ENCODE data around the gene LSAMP.

LSAMP gene

DNA sequence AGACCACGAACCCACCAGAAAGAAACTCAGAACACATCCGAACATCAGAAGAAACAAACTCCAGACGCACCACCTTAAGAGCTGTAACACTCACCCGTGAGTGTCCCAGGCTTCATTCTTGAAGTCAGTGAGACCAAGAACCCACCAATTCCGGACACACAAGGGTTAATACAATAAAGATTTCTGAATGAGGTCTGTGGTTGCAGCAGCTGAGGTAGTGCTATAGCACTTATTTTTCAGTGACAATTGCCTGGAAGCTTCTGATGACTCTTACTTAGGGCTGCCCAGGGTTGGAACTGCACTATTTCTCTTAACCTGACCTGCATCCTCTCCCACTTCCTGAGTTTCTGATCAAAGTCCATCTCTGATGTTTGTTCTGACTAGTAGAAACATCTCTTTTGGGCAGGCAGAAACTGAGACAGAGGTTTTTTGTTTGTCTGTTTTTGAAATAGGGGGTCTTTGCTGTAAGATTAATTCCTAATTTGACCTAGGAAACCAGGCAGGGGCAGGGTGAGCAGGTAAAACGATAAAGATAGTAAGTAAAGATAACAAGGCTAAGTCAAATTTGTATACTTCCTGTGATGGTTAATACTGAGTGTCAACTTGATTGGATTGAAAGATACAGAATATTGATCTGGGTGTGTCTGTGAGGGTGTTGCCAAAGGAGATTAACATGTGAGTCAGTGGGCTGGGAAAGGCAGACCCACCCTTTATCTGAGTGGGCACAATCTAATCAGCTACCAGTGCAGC is 652.9 kb downstream of the LSAMP start:
- TF ChIP-seq, protein P1, sequence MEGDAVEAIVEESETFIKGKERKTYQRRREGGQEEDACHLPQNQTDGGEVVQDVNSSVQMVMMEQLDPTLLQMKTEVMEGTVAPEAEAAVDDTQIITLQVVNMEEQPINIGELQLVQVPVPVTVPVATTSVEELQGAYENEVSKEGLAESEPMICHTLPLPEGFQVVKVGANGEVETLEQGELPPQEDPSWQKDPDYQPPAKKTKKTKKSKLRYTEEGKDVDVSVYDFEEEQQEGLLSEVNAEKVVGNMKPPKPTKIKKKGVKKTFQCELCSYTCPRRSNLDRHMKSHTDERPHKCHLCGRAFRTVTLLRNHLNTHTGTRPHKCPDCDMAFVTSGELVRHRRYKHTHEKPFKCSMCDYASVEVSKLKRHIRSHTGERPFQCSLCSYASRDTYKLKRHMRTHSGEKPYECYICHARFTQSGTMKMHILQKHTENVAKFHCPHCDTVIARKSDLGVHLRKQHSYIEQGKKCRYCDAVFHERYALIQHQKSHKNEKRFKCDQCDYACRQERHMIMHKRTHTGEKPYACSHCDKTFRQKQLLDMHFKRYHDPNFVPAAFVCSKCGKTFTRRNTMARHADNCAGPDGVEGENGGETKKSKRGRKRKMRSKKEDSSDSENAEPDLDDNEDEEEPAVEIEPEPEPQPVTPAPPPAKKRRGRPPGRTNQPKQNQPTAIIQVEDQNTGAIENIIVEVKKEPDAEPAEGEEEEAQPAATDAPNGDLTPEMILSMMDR (IDR thresholded peaks at IDR 0.05): no peak

DNA sequence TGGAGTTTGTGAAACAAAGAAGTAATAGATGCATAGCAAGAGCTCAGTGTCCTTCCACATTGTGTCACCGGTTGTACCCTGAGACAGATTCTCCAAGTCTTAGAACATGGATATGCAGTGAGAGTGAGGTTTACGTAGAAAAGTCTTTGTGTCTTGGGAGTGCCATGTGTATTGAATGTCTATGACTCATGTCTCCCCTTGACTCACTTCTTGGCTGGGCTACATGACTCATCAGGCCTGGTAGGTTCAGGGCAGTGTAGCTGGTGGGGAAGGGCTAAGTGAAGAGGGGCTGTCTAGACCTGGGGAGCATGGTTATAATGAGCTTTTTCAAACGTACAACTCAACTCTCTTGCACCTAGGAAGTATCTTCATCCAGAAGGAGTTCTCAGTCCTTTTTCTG is 654.5 kb downstream of the LSAMP start:
- TF ChIP-seq, protein P1 (IDR thresholded peaks at IDR 0.05): no peak

DNA sequence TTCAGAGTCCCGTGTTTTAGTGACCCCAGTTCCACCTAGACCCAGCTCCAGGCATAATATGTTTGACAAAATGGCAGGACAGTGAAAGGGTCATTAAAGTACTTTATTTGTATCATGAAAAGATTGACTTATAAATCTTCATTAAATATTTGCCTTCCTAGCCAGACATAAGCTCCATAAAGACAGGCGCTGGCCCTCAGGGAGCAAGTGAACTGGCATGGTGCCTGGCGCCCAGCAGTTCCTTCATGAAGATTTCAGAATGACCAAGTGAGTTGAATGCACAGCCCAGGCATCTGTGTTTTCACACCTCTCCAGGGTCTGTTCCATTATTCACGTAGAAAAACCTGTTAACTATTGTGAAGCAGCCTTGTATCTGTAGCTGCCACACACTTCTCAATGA is 655.8 kb downstream of the LSAMP start:
- TF ChIP-seq, protein P1 (IDR thresholded peaks at IDR 0.05): no peak

DNA sequence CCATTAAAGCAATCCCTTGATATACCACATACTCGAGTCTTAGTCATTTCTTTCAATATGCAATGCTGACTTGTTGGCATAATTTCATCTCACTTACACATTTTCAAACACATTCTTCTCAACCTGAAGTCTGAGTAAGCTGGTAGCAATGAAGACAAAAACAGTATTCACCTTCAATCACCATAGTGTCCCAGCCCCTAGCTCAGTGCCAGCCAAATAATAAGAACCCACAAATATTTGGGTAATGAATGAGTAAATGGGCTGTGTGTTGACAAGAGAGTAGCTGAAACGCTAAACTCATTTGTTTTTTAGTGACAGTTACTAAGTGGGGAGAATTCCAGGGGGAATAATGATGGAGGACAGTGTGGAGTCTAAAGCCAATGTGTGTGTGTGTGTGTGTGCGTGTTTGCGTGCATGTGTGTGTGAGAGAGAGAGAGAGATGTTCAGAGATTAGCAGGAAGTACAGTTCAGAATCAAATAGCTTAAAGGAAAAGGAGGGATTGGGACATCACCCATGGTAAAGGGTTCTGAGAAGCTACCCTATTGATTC is 656.3 kb downstream of the LSAMP start:
- TF ChIP-seq, protein P1 (IDR thresholded peaks at IDR 0.05): no peak

DNA sequence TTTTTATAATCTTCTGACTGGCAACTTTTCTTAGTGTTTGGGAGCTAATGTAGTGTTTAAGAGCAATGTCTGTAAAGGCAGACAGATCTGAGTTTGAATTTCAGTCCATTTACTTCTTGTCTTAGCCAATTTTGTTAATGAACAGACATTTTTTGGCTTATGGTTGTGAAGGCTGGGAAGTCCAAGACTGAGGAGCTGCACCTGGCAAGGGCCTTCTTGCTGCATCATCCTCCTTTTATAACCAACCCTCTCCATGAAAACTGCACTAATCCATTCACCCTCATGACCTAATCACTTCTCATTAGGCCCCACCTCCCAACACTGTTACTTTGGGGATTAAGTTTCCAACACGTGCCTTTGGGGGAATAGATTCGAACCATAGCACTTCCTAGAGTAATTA is 657.5 kb downstream of the LSAMP start:
- TF ChIP-seq, protein P1 (IDR thresholded peaks at IDR 0.05): no peak

DNA sequence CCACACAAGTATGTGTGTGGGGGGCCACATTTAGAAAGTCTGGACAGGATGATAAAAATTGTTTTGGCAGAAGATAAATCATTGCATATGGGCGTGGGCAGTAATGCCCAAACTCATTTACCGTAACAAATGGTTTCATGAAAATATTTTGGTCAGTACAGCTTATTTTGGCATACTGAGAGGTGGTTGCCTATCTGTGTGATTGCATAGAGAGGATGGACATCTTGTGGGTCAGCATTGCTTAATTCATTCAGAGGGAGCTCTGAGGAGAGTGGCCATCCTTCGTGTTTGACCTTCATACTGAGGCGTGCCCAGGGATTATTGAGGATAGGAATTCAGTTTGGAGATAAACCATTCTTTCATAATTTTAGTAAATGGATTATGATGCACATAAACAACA is 659.5 kb downstream of the LSAMP start:
- TF ChIP-seq, protein P1 (IDR thresholded peaks at IDR 0.05): no peak

DNA sequence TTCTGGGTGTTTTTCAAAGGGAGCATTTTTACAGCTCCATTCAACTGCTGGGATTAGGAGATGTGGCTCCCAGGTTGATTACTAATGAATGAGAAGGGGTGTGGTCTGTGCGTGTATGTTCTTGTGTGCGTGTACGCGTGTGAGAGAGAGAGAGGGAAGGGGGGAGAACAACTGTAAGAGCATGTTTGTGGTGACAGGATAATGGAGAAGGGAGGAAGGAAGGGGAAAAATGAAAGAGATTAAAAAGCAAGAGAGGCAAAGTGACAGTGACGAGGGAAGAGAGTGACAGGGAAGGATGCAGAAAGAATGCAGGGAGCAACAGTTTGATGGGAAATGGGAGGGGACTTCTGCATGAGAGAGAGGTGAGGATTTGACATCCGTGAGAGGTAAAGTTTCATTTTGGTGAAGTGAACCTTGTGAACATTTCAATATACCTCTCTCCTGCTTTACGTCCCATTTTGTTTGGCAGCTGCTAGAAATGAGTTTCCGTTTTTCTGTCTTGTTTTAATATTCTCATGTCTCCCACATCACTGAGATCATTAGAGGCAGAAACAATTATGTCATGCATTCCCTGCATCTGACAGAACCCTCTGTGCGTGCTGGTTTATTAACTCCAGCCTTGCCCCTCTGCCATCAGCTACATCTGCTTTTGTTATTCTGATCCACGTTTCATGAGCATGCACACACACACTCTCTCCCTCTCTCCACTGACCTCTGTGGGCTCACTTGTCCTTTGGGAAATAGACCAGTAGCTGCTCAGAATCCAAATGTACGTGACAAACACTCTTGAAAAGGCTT is 660.3 kb downstream of the LSAMP start:
- TF ChIP-seq, protein P1 (IDR thresholded peaks at IDR 0.05): no peak; the same call in 1 of the 2 replicates

Data from LNCAP (cell line).